Hematopoietic multipotent progenitor cell treated with erythropoietin and hydrocortisone succinate and interleukin-3 and kit ligand, for 4 days (in vitro differentiated cells): ENCODE data around the gene PEX6.
A peak's percentile ranks its signal among the peaks of the same experiment; 100 is the strongest.
"Not testable (repeated sequence)": the region's sequence is repeated elsewhere in the genome, so short reads cannot be mapped to it uniquely, and the experiment has no call there.

Source experiments
- DNase-seq: peaks from one replicate; pipeline ENCODE4 v3.0.0-alpha.2; 2015

The PEX6 gene

DNA sequence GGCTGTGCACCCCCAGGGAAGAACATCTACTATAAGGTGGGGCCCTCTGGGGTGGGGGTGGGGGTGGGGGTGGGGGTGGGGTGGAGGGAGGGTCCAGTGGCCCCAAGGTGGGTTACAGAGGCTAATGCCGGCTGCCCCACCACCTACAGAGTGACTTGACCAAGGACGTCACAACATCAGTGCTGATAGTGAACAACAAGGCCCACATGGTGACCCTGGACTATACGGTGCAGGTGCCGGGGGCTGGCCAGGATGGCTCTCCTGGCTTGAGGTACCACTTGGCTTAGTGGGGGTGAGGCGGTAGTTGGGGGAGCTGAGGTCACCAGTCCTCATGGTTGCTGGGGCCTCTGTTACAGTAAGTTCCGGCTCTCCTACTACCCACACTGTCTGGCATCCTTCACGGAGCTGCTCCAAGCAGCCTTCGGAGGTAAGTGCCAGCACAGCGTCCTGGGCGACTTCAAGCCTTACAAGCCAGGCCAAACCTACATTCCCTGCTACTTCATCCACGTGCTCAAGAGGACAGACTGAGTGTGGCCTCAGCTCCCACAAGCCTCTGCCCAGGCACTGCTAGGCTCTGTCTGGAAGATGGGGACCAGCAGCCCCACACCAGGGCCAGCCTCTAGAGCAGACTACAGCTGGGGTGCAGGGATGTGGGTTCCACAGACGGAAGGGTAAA is 15.7 kb downstream of the PEX6 start:
- DNase-seq = no peak

GRCh38 chr6:42962502-42963178 is 16.3 kb downstream of the PEX6 start:
- DNase-seq = no peak

DNA sequence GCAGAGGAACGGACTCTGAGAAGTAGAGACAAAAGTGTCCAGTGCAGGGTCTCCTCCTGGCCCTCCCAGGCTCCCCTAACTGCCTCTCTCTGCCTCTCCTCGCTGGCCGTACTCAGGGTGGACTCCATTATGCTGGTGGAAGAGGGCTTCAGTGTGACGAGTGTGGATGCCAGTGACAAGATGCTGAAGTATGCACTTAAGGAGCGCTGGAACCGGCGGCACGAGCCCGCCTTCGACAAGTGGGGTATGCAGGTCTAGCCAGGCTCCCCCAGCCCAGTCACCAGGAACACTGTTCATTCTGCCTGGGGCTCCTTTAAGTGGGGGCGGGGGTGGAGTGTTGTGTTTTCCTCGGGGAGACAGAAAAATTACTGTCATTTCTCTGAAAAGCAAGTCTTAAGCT is 16.9 kb downstream of the PEX6 start:
- no peak for DNase-seq

- no peak for DNase-seq
Measured at GRCh38 chr6:42961020-42961470, 17.9 kb downstream of the PEX6 start.

DNA sequence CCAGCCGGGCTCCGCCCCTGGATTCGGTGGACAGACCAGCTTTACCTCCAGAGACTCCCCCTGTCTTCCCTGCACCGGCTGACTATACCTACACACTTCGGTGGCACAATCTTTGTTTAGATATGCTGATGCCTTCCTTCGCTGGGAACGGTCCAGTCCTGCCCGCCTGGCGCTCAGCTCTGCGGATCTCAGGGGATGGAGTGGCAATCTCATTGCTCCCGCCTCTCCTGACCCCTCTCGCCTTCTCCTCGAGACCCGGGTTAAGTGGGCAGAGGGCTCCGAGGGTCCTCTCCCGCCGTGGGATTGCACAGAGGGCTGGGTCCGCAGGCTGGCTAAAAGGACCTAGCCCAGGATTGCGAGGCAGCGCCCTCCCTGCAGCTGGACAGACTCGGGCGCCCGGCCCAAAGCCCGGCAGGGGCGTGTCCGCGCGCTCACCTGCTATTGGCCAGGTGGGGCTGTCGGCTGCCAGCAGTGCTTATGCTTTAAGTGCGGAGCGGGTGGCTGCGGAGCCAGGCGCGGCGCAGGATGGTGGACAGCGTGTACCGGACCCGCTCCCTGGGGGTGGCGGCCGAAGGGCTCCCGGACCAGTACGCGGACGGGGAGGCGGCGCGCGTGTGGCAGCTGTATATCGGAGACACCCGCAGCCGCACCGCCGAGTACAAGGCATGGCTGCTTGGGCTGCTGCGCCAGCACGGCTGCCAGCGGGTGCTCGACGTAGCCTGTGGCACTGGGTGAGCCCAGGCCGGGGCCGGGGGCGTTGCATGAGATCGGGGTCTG is 18.6 kb downstream of the PEX6 start, which contains the start of gene GNMT:
GNMT (plus strand) TSS at position 512 of the 777 bp plus-strand sequence; CDS start at position 526, 14 bp downstream.
- DNase-seq = peak; percentile 48

GRCh38 chr6:42959917-42960242 is 19.1 kb downstream of the PEX6 start:
- no peak for DNase-seq

GRCh38 chr6:42958125-42958524 is 20.9 kb downstream of the PEX6 start:
- peak; percentile 48 for DNase-seq

GRCh38 chr6:42954405-42954804 is 24.6 kb downstream of the PEX6 start:
- not testable (repeated sequence) for DNase-seq

- no peak for DNase-seq
Measured at GRCh38 chr6:42952389-42952788, 26.6 kb downstream of the PEX6 start.

DNA sequence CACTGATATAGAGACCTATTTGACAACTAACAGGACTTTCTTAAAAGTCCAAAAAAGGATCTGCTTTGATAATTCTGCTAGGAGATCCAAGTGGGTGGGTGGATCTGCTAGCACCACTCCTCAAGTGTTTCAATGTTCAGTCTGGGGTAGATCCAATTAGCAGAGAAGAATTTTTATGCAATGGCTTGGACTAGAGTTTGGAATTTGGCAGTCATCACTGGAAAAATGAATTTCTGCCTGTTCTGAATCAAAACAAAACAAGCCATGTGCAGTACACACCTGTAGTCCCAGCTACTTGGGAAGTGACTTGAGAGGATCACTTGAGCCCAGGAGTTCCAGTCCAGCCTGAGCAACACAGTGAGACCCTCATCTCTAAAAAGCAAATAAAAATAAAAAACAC is 31.0 kb downstream of the PEX6 start:
- no peak for DNase-seq

- DNase-seq = no peak
Measured at GRCh38 chr6:42942444-42942843, 36.5 kb downstream of the PEX6 start.

DNA sequence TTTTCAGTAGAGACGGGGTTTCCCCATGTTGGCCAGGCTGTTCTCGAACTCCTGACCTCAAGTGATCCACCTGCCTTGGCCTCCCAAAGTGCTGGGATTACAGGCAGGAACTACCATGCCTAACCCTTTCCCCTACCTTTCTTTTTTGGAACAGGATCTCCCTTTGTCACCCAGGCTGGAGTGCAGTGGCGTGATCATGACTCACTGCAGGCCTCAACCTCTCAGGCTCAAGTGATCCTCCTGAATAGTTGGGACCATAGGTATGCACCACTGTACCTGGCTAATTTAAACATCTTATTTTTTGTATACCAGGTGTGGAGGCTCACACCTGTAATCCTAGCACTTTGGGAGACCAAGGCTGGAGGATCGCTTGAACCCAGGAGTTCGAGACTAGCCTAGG is 37.6 kb downstream of the PEX6 start:
- not testable (repeated sequence) for DNase-seq

- no peak for DNase-seq
Measured at GRCh38 chr6:42940493-42941045, 38.4 kb downstream of the PEX6 start.

DNA sequence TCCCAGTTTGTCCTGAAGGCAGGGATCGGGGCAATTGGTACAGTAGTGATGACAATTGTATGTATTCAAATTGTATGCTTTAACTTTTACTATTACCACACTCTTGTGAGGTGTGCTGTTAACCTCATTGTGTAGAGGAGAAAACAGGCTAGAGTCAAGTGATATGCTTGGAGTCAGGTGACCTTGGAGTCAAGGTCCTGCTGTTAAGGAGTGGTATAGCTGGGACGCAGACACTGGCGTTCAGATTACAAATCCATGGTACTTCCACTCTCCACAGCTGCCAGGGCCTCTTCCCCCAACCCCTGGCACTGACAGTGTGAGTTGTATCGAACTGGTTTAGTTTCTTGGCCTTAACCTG is 39.2 kb downstream of the PEX6 start:
- no peak for DNase-seq

GRCh38 chr6:42938987-42939809 is 39.8 kb downstream of the PEX6 start:
- DNase-seq = no peak

DNA sequence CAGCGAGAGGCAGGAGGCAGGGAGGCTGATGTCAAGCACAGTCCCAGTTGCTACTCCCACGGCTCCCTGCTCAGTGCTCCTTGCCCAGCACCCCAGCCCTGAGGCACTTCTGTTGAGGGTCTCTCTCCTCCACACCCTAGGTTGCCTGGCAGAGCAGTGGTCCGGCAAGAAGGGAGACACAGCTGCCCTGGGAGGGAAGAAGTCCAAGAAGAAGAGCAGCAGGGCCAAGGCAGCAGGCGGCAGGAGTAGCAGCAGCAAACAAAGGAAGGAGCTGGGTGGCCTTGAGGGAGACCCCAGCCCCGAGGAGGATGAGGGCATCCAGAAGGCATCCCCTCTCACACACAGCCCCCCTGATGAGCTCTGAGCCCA is 40.6 kb downstream of the PEX6 start:
- DNase-seq = no peak

GRCh38 chr6:42937548-42938427 is 41.2 kb downstream of the PEX6 start:
- DNase-seq = no peak

DNA sequence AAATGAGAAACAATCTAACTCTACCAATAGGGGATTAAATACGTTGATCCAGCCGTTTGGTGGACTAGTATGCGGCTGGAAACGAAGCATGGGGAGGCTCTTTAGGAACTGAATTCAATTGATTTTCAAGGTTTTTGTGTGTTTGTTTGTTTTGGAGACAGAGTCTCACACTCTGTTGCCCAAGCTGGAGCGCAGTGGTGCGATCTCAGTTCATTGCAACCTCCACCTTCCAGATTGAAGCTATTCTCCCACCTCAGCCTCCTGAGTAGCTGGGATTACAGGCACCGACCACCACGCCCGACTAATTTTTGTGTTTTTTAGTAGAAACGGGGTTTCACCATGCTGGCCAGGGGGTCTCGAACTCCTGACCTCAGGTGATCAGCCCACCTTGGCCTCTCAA is 42.6 kb downstream of the PEX6 start:
- no peak for DNase-seq

- peak; percentile 53 for DNase-seq
Measured at GRCh38 chr6:42935322-42935721, 43.7 kb downstream of the PEX6 start.

DNA sequence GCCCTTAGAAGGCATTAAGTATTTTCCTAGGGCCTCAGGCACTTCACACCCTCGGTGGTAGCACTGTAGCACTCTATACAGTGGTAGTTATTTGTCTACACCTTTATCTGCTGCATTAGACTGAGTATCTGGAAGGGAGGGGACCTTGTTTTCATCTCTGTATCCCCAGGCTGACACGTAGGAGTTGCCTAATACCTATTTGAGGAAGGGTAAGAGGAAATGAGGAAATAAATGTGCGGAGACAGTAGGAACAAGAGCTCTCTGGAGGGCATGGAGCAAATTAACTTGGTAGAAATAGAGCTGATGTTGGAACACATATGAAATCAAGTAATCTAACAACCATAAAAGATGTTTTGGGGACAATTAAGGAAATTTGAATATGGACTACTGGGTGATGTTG is 45.8 kb downstream of the PEX6 start:
- DNase-seq = peak; percentile 58

GRCh38 chr6:42932412-42932811 is 46.6 kb downstream of the PEX6 start:
- DNase-seq = no peak
